Chondrocyte (in vitro differentiated cells): ENCODE results near the gene RGS3. TPM values are rescaled to one million over a fixed set of nuclear protein-coding genes. Genes with fewer than 3 reads are reported as not detected.

Experiments
- DNase-seq: peaks from one replicate; pipeline ENCODE4 v3.0.0; 2021; ENCODE audit warnings: mixed read lengths, low spot score
- H3K27ac Mint-ChIP-seq: one replicate; pipeline ENCODE4 v1.8.0; 2021; ENCODE audit warnings: mild to moderate bottlenecking, moderate library complexity, mixed read lengths; ENCODE audit not compliant: unreplicated experiment
- H3K27me3 Mint-ChIP-seq: 2 replicates; pipeline ENCODE4 v1.8.0; 2021; ENCODE audit warnings: low read depth, mixed read lengths
- H3K36me3 Mint-ChIP-seq: 2 replicates; pipeline ENCODE4 v1.8.0; 2021; ENCODE audit warnings: low read depth, mixed read lengths
- H3K4me1 Mint-ChIP-seq: 2 replicates; pipeline ENCODE4 v1.8.0; 2021; ENCODE audit warnings: low read depth, mild to moderate bottlenecking, mixed read lengths
- H3K4me3 Mint-ChIP-seq: one replicate; pipeline ENCODE4 v1.8.0; 2021; ENCODE audit warnings: mild to moderate bottlenecking, moderate library complexity, mixed read lengths; ENCODE audit not compliant: unreplicated experiment
- H3K9me3 Mint-ChIP-seq: 2 replicates; pipeline ENCODE4 v1.8.0; 2021; ENCODE audit warnings: low read depth, mixed read lengths
- CTCF ChIP-seq: fragments of 200-600 bp; sonication (generic); IDR thresholded peaks from 2 replicates; pipeline ENCODE4 v1.5.0; 2021; ENCODE audit warnings: antibody characterized with exemption, mild to moderate bottlenecking, moderate library complexity
- total RNA-seq: library from RNA; stranded (reverse); gene quantifications from 3 replicates; pipeline ENCODE4 v1.2.1, GENCODE V29; 2021

RGS3 gene
- total RNA-seq, 1 donor from 2014 or later: 55.2 TPM

DNA sequence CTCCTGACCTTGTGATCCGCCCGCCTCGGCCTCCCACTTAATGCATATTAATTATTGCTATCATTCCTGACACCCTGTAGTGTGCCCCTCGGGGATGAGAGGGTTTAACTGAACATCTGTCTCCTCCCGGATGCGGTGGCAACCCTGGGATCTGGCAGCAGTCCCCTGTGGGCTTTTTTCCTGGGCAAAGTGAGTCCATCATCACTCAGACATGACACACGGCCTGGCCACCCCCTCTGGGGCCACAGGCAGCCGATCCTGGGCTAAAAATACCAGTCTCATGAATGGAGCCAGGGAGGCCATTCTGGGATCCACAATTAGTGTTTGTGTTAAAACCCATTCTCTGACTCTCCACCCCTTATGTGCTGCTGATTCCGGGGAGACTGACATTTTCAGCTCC is 161.2 kb downstream of the RGS3 start:
- H3K4me3 Mint-ChIP-seq: peak overlapping the region; percentile 22
- H3K4me1 Mint-ChIP-seq: peaks cover 56% of the 10 kb centered on the region
- H3K27ac Mint-ChIP-seq: peak overlapping the region; percentile 92
- no peaks in the 10 kb centered on the region for H3K9me3 Mint-ChIP-seq
- peak; percentile 79 for DNase-seq
- TF ChIP-seq CTCF: no peak
- H3K27me3 Mint-ChIP-seq: peaks cover 3% of the 10 kb centered on the region
- no peaks in the 10 kb centered on the region for H3K36me3 Mint-ChIP-seq

DNA sequence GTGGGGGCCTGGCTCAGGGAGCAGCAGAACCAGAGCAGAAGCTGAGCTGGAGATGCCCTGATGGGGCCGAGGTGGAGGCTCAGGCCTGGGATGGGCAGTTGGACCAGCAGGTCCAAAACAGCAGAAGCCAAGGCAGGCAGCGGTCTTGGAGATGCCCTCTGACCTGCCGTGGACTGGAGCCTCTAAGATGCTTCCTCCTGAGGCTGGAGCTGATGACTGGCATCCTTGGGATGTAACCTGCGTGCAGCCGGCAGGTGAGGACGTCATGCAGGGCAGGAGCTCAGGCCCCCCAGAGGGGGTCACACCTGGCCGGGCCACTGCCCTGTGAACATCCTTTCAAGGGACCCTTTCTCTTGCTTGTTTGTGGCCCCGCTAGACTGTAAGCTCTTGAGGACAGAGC is 162.0 kb downstream of the RGS3 start:
- Mint-ChIP-seq H3K9me3 (no peaks in the 10 kb centered on the region), H3K36me3 (no peaks in the 10 kb centered on the region), H3K4me1 (peaks cover 48% of the 10 kb centered on the region), H3K27me3 (peaks cover 3% of the 10 kb centered on the region), H3K4me3 (no peak overlapping the region), H3K27ac (peak overlapping the region; percentile 92)
- TF ChIP-seq CTCF: no peak
- DNase-seq: peak; percentile 75

DNA sequence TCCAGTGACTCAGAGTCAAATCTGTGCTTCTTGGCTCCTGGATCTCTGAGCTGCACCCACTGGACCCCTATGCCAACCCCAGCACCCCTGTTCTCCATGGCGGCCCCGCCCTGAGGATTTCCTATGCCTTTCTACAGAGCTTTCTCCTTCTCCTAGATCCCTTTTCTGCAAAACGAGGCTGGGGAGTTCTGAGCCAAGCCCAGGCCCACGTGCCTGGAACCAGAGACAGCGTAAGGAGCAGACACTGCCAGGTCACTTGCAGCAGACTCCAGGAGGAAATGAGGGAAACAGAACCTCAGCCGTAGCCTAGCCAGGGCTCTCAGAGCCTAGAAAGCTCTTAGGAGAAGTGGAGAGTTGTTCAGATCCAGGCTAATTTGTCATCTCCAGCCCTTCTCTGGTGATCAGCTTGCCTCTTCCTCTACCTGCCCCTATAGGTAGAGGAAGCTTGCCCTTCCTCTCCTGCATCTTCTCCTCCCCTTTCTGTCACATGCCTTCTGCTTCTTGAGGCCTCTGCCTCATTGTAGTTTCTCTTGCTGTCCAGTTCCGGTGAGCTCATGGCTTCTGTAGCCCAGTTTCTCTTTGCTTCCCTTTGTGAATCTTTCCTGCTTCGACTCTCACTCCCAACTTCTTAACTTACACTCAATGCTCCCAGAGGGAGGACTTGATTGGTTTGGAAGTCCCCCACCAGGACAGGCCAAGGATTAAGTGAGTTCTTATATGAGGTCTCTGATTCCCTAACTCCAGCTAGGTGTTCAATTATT is 163.4 kb downstream of the RGS3 start:
- Mint-ChIP-seq H3K27me3 (peaks cover 3% of the 10 kb centered on the region), H3K9me3 (no peaks in the 10 kb centered on the region), H3K27ac (no peak overlapping the region), H3K4me1 (peaks cover 40% of the 10 kb centered on the region), H3K4me3 (no peak overlapping the region), H3K36me3 (no peaks in the 10 kb centered on the region)
- TF ChIP-seq CTCF: no peak
- DNase-seq: peak; percentile 52

DNA sequence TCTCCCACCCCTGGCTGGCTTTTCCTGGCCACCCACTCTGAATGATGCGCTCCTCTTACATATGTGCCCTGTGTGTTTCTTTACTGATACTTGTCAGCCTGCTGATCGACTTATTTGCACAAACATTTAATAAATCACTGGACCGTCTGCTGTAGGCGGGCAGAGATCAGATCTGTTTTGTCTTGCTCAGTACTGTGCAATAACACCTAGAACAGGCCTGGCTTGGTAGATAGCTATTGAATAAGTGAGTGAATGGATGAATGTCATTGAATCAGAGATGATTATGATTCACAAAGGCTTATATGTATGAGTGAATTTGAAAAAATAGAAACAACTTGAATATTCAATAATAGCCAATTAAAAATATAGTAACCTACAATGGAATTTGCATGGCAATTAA is 165.1 kb downstream of the RGS3 start:
- DNase-seq: no peak
- Mint-ChIP-seq H3K36me3 (no peaks in the 10 kb centered on the region), H3K9me3 (no peaks in the 10 kb centered on the region), H3K27ac (no peak overlapping the region), H3K4me3 (no peak overlapping the region), H3K4me1 (peaks cover 38% of the 10 kb centered on the region), H3K27me3 (peaks cover 3% of the 10 kb centered on the region)
- TF ChIP-seq CTCF: no peak

GRCh38 chr9:113630386-113631136 is 167.0 kb downstream of the RGS3 start:
- Mint-ChIP-seq H3K4me1 (peaks cover 40% of the 10 kb centered on the region), H3K27ac (no peak overlapping the region), H3K4me3 (no peak overlapping the region), H3K27me3 (peaks cover 3% of the 10 kb centered on the region), H3K9me3 (no peaks in the 10 kb centered on the region), H3K36me3 (no peaks in the 10 kb centered on the region)
- no peak for DNase-seq
- no peak for TF ChIP-seq CTCF
